ENCODE data around the gene PTPRE. TPM values are rescaled to one million over a fixed set of nuclear protein-coding genes. Genes with fewer than 3 reads are reported as not detected.
A peak's percentile ranks its signal among the peaks of the same experiment; 100 is the strongest.

PTPRE gene
- total RNA-seq, 1 donor from 2014 or later: 19.6 TPM

DNA sequence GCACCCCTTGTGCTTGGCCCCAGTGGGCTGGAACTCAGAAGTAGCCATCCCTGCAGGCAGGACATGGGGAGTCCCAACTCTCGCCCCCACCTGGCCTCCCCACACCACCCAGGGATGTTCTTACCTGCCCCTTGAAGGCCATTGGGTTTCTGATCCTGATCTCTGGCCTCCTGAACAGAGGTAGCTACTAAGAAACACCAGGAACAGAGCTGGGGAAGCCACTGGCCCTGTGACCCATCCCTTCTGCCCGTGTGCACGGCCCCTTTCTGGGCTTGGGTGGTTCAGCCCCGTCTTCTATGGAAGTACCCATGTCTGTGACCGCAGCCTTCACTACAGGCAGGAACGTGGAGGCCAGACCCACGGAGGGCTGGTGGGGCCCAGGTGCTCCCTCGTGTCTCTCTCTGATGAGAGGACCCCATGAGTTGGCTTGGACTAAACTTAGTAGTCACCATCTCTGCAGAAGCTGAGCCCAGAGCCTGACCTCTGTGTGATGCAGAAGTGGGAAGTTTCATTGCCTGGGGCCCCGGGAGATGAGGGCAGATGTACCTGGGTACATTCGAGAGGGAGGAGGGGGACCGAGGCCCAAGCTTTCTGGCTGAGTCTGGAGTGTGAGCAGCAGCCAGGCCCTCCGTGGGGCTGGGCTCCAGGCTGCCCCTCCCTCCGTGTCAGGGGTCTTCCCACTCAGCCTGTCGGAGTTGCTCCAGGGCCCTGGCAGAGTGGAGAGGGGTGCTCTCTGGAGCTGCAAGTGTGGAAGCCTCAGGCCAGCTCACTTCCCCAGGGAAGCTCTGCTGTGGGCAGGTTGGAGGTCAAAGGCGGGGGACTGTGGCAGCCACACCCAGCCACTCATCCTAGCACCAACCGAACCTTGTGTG, 138.3 kb downstream of the PTPRE start:
- no peak for DNase-seq (ENCODE audit: low read depth)

DNA sequence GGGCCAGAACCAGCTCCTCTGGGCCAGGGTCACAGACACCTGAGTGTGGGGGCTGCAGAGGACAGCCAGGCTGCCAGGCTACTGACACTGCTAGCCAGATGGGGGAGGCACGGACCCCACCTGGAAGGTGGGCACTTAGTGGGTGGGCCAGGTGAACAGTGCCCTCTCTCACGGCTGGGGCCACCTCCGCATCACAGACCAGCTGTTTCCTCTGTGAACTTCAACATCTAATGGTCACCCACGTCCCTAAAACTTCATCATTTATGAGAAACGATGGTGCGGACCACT, 138.9 kb downstream of the PTPRE start:
- no peak for DNase-seq (ENCODE audit: low read depth)

- DNase-seq (ENCODE audit: low read depth): no peak
Observed at GRCh38 chr10:128046156-128046952, 139.5 kb downstream of the PTPRE start.

- no peak for DNase-seq (ENCODE audit: low read depth)
Observed at GRCh38 chr10:128046953-128047290, 140.0 kb downstream of the PTPRE start.

DNA sequence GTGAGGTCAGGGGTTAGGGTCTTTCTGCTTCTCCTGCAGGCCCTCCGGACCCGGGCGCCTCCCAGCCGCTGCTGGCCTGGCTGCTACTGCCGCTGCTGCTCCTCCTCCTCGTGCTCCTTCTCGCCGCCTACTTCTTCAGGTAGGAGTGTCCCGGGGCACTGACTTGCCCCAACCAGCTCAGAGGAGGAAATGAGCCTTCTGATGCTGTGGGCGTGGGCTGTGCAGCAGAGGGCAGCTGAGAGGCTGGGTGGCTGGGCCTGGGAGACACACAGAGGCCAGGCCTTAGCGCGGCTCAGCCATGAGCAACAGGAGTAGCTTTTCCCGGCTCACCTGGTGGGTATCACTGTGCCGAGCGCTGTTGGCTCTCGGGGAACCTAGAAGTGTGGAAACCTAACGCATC, 140.4 kb downstream of the PTPRE start:
- DNase-seq (ENCODE audit: low read depth): peak; percentile 89

DNA sequence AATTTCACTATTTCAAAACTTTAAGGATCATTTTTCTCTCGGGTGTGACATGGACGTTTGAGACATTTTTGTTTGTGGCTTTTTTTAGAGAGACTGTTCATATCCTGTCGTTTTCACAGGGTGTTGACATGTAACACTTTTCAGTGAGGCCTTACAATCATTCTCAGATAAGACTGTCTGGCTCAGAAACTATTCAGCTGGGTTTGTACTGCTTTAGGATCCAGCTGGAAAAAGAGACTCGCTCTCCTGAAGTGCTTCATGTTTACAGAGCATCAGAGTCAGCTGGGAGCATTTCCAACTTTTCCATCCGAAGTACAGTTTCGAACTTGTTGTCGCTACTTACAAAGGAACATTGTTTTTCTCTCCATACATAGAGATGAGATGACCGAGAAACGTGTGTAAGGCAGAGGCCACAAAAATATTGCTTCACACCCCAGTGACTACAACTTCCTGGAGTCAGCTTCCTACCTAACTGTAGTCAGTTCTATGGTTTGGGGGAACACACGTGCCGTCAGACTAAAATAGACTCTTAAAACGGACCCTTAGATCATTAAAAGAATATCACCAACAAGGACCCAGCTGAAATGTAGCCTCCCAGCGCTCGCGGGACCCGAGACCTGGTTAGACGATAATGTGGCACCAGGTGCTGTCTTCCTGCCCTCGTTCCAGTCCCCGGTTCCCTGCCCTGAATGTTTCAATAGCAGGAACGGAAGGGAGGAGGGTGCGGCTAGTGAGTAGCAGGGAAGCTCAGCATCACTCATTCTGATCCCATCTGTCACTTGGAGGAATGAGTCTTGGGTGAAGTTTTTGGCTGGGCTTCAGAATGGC, 141.3 kb downstream of the PTPRE start:
- DNase-seq (ENCODE audit: low read depth): peak; percentile 58

DNA sequence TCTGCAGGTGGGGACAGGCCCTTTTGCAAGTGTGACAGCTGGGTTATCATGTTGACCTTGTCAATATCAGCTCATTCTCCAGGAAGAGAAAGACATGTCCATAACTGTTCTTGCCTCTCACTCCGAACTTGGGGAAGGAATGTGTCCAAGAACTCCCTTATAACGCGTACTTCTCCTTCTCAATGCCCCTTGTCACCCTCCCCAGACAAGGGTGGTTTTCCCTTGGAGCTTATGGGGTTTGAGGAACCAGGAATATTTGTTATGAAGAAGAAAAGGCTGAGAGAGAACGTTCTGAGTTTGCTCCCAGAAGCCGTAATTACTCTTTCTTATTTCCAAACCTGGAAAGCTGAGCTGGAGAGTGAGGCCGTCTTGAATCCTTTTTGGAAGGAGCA, 141.9 kb downstream of the PTPRE start:
- DNase-seq (ENCODE audit: low read depth): no peak

GRCh38 chr10:128049226-128050120, 142.6 kb downstream of the PTPRE start:
- no peak for DNase-seq (ENCODE audit: low read depth)

DNA sequence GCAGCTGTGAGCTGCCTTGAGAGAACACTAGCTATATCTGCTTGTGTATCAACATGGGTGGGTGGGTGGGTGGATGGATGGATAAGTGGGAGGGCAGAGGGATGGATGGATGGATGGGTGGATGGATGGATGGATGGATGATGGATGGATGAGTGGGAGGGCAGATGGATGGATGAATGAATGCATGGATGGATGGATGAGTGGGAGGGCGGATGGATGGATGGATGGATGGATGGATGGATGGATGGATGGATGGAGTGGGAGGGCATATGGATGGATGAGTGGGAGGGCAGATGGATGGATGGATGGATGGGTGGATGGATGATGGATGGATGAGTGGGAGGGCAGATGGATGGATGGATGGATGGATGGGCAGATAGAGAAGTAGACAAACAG, 143.2 kb downstream of the PTPRE start:
- DNase-seq (ENCODE audit: low read depth): no peak

DNA sequence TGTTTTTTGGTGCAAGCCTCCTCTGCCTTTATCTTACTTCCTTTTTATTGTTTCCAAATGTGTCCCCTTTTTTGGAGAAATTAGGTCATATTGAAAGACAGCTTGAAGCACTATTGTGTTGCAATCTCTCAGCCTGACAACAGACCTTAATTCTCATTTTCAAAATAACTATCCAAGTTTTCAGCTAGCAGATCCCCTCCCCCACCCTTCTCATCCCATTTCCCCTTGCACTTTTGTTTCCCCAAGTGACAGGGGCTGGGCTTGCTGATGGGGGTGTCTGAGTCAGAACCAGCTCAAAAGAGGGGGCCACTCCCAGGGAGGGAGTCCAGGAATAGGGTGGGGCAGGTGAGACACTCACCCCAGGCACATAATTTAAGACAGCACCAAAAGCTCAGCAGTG, 144.0 kb downstream of the PTPRE start:
- DNase-seq (ENCODE audit: low read depth): no peak

DNA sequence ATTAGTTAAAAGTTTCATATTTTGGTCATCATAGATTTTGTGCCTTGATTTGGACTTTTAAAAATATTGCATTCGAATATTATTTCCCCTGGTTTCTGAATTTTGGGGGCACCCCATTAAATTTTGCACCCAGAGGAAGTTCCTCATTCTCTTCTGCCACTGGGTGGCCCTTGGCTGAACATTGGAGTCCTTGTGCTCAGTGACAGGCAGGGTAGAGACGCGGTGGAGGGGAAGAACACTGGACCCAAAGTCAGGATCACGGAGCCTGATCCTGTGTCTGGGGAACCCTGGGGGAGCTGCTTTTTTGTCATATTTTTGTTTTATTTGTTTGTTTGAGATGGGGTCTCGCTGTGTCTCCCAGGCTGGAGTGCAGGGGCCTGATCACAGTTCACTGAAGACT, 144.6 kb downstream of the PTPRE start:
- DNase-seq (ENCODE audit: low read depth): no peak

DNA sequence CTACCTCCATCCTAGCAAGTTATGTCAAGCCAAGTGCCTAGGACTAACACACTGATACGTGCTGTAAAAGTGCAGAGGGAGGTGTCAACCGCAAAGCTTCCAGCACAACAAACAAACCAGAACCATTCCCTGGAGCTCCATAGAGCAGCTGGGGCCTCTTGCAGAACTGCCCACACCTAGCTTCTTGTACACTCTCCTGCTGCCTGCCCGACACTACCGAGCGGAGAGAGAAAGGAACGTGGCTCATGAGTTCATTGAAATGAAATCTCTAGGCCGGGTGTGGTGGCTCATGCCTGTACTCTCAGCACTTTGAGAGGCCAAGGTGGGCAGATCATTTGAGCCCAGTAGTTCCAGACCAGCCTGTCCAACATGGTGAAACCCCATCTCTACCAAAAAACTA, 145.8 kb downstream of the PTPRE start:
- no peak for DNase-seq (ENCODE audit: low read depth)

DNA sequence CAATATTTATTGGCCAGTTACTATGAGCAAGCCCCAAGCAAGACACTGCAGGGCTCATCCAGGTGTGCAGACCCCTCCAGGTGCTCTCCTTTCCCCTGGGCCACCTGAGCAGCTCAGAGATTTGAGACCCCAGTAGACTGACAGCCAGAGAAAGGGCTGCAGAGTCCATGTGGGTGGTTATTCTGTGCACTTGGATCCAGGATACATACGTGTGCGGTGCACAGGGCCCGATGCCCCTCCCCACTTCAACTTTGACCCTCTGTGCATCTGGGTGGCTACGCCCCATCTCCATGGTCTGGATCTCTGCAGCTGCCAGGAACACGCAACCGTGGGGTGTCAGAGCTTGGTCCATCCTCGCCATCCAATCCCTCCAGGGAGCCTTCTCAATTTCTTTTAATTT, 146.5 kb downstream of the PTPRE start:
- no peak for DNase-seq (ENCODE audit: low read depth)

DNA sequence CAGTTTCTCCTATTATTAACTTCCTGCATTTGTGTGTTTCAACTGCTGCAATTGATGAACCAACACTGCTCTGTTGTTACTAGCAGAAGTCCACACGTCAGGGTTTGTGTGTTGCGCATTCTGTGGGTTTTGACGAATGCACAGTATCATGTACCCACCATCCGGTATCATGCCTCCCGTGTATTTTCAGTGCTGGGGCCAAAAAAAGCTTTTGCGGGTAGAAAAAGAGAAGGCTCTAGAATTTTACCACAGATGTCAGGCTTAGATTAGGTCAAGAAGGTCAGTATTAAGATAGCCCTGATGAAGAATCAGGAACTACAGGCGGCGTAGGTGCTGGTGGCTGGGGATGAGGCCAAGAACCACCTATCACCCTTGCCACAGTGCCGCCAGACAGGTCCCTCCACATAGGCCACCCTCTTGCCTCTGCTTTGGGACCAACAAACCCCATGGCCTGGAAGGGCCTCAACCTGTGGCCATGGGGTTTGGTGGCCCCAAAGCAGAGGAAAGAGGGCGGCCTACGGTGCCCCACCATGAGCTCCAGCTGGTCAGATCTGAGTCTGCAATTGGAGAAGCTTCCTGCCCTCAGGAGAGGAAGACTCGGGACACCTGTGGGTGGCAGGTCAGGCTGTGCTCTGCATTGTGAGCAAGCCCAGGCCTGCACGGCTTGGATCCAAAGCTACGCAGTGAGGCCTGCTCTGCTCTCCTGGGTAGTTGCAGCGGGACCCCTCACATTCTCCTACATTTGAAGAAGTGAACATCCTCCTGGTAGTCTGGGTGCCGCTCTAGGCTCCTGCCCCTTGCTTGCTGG, 147.5 kb downstream of the PTPRE start:
- no peak for DNase-seq (ENCODE audit: low read depth)

DNA sequence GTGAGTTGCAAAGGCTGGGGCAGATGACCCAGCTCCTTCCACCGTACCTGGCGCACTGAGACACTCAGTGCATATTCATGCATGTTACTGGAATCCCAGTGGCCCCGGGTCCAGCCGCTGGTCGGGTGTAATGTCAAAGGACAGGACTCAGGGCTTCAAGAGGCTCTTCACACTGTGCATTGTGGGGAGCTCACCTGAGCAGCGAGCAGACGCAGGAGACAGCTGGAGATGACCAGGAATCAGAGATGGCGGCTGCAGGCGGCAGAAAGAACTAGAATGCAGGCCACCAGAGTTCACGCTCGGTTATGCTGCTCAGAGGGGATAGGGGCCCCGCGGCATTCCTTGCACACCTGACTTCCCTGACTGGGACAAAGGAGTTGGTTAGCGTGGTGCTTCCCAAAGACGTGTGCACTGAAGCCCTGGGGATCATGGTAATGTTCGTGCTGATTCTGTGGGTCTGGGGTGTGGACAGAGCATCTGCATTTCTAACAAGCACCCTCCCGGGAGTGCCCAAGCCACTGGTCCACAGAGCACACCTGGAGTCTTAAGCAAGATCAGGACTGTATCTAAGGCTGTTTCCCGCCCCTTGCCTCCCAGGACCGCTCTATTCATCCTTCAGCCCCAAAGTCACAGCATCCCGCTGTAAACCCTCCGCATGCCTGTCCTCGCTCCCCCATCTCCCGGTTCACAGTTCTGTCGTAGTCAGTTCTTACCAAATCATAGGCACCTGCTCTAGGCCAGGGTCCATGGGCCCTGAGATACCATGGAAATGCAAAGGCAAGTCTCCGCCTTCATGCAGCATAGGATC, 148.4 kb downstream of the PTPRE start:
- DNase-seq (ENCODE audit: low read depth): no peak

DNA sequence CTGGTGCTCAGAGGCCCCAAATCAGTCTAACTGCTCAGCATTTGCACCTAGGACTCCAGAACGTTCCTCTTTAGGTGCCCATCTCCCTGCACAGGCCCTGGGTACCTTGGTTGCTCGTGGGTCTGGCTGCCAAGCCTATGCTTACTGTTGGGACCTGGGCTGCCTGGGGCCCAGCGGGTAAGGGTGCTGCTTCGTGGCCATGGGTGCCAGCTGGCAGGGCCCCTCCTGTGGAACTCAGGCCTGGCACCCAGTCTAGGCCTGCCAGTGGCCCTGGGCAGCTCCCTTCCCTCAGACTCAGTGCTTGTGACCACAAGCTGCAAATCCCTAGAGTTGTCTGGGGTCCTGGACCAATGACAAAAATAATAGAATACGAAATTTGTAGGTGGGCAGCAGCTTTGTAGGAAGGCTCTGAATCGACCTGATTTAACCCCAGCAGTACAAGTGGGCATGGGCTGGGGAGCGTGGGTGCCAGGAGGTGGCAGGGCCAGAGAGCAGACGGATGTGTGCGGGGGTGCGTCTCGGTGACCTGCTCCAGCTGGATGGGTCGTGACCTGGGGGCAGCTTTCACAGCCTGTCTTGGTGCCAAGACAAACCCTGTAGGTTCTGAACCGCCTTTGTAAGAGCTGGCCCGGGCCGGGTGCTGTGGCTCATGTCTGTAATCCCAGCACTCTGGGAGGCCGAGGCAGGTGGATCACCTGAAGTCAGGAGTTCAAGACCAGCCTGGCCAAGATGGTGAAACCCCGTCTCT, 149.6 kb downstream of the PTPRE start:
- no peak for DNase-seq (ENCODE audit: low read depth)

- no peak for DNase-seq (ENCODE audit: low read depth)
Observed at GRCh38 chr10:128058106-128058749, 151.3 kb downstream of the PTPRE start.

- DNase-seq (ENCODE audit: low read depth): no peak
Observed at GRCh38 chr10:128058750-128059134, 151.8 kb downstream of the PTPRE start.

Measured in renal cortical epithelial cell (primary cell).